MM.1S (cell line): ENCODE data around the gene DNAAF5.

Experiments
- DNase-seq: peaks from one replicate; pipeline ENCODE4 v3.0.0-alpha.2; 2015
- H2AFZ ChIP-seq: fragments of 300-600 bp; sonication (generic); 2 replicates; pipeline ENCODE4 v1.6.0; 2016; ENCODE audit warnings: antibody characterized with exemption, low read length
- H3F3A ChIP-seq: fragments of 300-600 bp; sonication (generic); 2 replicates; pipeline ENCODE4 v1.6.1; 2016; ENCODE audit warnings: mild to moderate bottlenecking, antibody characterized with exemption, low read length, moderate library complexity, mixed read lengths; ENCODE audit not compliant: insufficient read depth
- H3K27ac ChIP-seq: fragments of 300-600 bp; sonication (generic); 2 replicates; pipeline ENCODE4 v1.5.1; 2016; ENCODE audit warnings: mild to moderate bottlenecking, low read length
- H3K27me3 ChIP-seq: fragments of 300-600 bp; sonication (generic); replicated peaks from 2 replicates; pipeline ENCODE4 v1.6.0; 2016; ENCODE audit warnings: low read length; ENCODE audit not compliant: insufficient read depth
- H3K36me3 ChIP-seq: fragments of 300-600 bp; sonication (generic); replicated peaks from 2 replicates; pipeline ENCODE4 v1.6.1; 2016; ENCODE audit warnings: mild to moderate bottlenecking, low read length, mixed read lengths; ENCODE audit not compliant: insufficient read depth
- H3K4me1 ChIP-seq: fragments of 300-600 bp; sonication (generic); 2 replicates; pipeline ENCODE4 v1.6.1; 2016; ENCODE audit warnings: low read length, mixed read lengths
- H3K4me2 ChIP-seq: fragments of 300-600 bp; sonication (generic); 2 replicates; pipeline ENCODE4 v1.6.0; 2016; ENCODE audit warnings: low read depth, low read length
- H3K4me3 ChIP-seq: fragments of 300-600 bp; sonication (generic); 2 replicates; pipeline ENCODE4 v1.5.1; 2016; ENCODE audit warnings: low read length, mixed read lengths
- H3K79me2 ChIP-seq: fragments of 300-600 bp; sonication (generic); 2 replicates; pipeline ENCODE4 v1.6.1; 2016; ENCODE audit warnings: mixed run types, low read length, mixed read lengths
- H3K9ac ChIP-seq: fragments of 300-600 bp; sonication (generic); 2 replicates; pipeline ENCODE4 v1.6.1; 2016; ENCODE audit warnings: low read length, mixed read lengths
- H3K9me2 ChIP-seq: fragments of 300-600 bp; sonication (generic); replicated peaks from 2 replicates; pipeline ENCODE4 v1.6.1; 2016; ENCODE audit warnings: mild to moderate bottlenecking, low read length, mixed read lengths; ENCODE audit not compliant: insufficient read depth
- H3K9me3 ChIP-seq: fragments of 300-600 bp; sonication (generic); replicated peaks from 2 replicates; pipeline ENCODE4 v1.6.1; 2016; ENCODE audit warnings: mild to moderate bottlenecking, low read length, mixed read lengths; ENCODE audit not compliant: insufficient read depth
- H4K20me1 ChIP-seq: fragments of 300-600 bp; sonication (generic); 2 replicates; pipeline ENCODE4 v1.6.1; 2016; ENCODE audit warnings: mild to moderate bottlenecking, low read length, moderate library complexity, mixed read lengths; ENCODE audit not compliant: insufficient read depth
- CTCF ChIP-seq: fragments of 300-600 bp; sonication (generic); IDR thresholded peaks from 2 replicates; pipeline ENCODE4 v1.5.1; 2016; ENCODE audit warnings: antibody characterized with exemption, low read length, mixed read lengths
- EZH2 ChIP-seq: fragments of 300-600 bp; sonication (generic); optimal IDR thresholded peaks from 2 replicates; pipeline ENCODE3; 2017; ENCODE audit warnings: low read depth, mild to moderate bottlenecking, antibody characterized with exemption, low read length, mixed read lengths
- EZH2phosphoT487 ChIP-seq: fragments of 300-600 bp; sonication (generic); IDR thresholded peaks from 2 replicates; pipeline ENCODE4 v1.6.1; 2018; ENCODE audit warnings: antibody characterized with exemption, low read length

DNAAF5 gene

GRCh38 chr7:707296-708000, 19.1 kb upstream of the DNAAF5 start:
- Histone ChIP-seq H2AFZ (no peak overlapping the region), H3K9me3 (no peaks in the 10 kb centered on the region), H3K9me2 (no peaks in the 10 kb centered on the region), H3K4me1 (no peaks in the 10 kb centered on the region), H3K36me3 (no peaks in the 10 kb centered on the region), H3K79me2 (no peaks in the 10 kb centered on the region), H3K27ac (no peak overlapping the region), H3K9ac (no peak overlapping the region), H3K4me3 (no peak overlapping the region), H3F3A (no peaks in the 10 kb centered on the region), H3K27me3 (no peaks in the 10 kb centered on the region), H4K20me1 (no peaks in the 10 kb centered on the region), H3K4me2 (no peak overlapping the region)
- DNase-seq, result no peak
- TF ChIP-seq EZH2phosphoT487 (no peak), CTCF (no peak), EZH2 (no peak)

- no peak for DNase-seq
- Histone ChIP-seq H3K27me3 (no peaks in the 10 kb centered on the region), H3K4me3 (no peak overlapping the region), H3K9ac (no peak overlapping the region), H3K4me1 (no peaks in the 10 kb centered on the region), H3K9me2 (no peaks in the 10 kb centered on the region), H3K4me2 (no peak overlapping the region), H3K36me3 (no peaks in the 10 kb centered on the region), H4K20me1 (no peaks in the 10 kb centered on the region), H2AFZ (no peak overlapping the region), H3F3A (no peaks in the 10 kb centered on the region), H3K9me3 (no peaks in the 10 kb centered on the region), H3K79me2 (no peaks in the 10 kb centered on the region), H3K27ac (no peak overlapping the region)
- TF ChIP-seq CTCF, result no peak
- no peak for TF ChIP-seq EZH2phosphoT487
- no peak for TF ChIP-seq EZH2
Observed at GRCh38 chr7:710161-710560, 16.3 kb upstream of the DNAAF5 start.

GRCh38 chr7:711093-711921, 15.2 kb upstream of the DNAAF5 start:
- Histone ChIP-seq H3K9ac (no peak overlapping the region), H3K27me3 (no peaks in the 10 kb centered on the region), H3K9me3 (no peaks in the 10 kb centered on the region), H3K79me2 (no peaks in the 10 kb centered on the region), H3K27ac (no peak overlapping the region), H3K9me2 (no peaks in the 10 kb centered on the region), H4K20me1 (no peaks in the 10 kb centered on the region), H3F3A (no peaks in the 10 kb centered on the region), H3K4me1 (no peaks in the 10 kb centered on the region), H3K4me2 (no peak overlapping the region), H3K36me3 (no peaks in the 10 kb centered on the region), H3K4me3 (no peak overlapping the region), H2AFZ (no peak overlapping the region)
- no peak for DNase-seq
- no peak for TF ChIP-seq EZH2
- no peak for TF ChIP-seq CTCF
- TF ChIP-seq EZH2phosphoT487, result no peak
